NB4 (cell line): ENCODE measurements around the gene DSTN.

ENCODE experiments used
- CTCF ChIP-seq: IDR thresholded peaks from one replicate; pipeline ENCODE4 v1.5.1; 2012; ENCODE audit warnings: low read depth, low read length
- MYC ChIP-seq: IDR thresholded peaks from 2 replicates; pipeline ENCODE4 v1.6.1; 2011; ENCODE audit warnings: low read depth, low read length
- POLR2A ChIP-seq: IDR thresholded peaks from 2 replicates; pipeline ENCODE4 v1.6.1; 2011; ENCODE audit warnings: mild to moderate bottlenecking; ENCODE audit not compliant: insufficient read length; ENCODE audit errors: extremely low read depth
- TF ChIP-seq, protein P1 (sequence below): IDR thresholded peaks from 2 replicates; pipeline ENCODE4 v1.6.1; 2011; ENCODE audit warnings: low read depth, low read length

DNA sequence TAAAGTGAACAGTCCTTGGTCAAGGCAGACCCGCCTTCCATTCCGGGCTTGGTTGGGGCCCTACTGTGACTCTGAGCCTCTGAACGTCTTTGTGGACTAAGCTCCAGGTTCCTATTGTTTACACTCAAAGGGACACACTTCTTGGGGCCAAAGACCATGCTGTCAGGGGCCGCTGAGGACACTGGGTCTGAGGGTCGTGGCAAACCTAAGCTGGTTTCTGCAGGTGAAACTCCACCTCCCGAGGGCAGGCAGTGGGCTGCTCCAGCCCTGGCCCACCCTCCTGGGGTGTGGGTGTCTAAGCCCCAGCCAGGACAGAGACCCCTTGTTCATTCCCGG is 43.1 kb downstream of the DSTN start:
- TF ChIP-seq POLR2A (no peak), CTCF (no peak), MYC (no peak)
- TF ChIP-seq, protein P1, sequence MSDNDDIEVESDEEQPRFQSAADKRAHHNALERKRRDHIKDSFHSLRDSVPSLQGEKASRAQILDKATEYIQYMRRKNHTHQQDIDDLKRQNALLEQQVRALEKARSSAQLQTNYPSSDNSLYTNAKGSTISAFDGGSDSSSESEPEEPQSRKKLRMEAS, result no peak
